GM21423 (cell line): Measurements from ENCODE around the gene CD79B.
"Not testable (repeated sequence)": the region's sequence is repeated elsewhere in the genome, so short reads cannot be mapped to it uniquely, and the experiment has no call there.

Source experiments
- ATAC-seq: cut with Tn5 transposase; IDR thresholded peaks from one replicate; pipeline ENCODE4 v1.9.1; 2021; ENCODE audit warnings: mild to moderate bottlenecking, moderate library complexity; ENCODE audit not compliant: unreplicated experiment

The CD79B gene

GRCh38 chr17:63915753-63916152 lies 16.4 kb downstream of the CD79B start:
- ATAC-seq: not testable (repeated sequence)

GRCh38 chr17:63914471-63914870 lies 17.7 kb downstream of the CD79B start:
- no peak for ATAC-seq

- ATAC-seq: no peak
Measured at GRCh38 chr17:63911657-63912100, 20.5 kb downstream of the CD79B start.

- no peak for ATAC-seq
Measured at GRCh38 chr17:63911041-63911635, 21.0 kb downstream of the CD79B start, which contains the start of gene CSHL1. TSS of gene CSHL1 (minus strand) at chr17:63911258. CDS start at chr17:63911196, 62 bp downstream.

- no peak for ATAC-seq
Measured at GRCh38 chr17:63910096-63910495, 22.0 kb downstream of the CD79B start.

- not testable (repeated sequence) for ATAC-seq
Measured at GRCh38 chr17:63909586-63909985, 22.5 kb downstream of the CD79B start.

- ATAC-seq: not testable (repeated sequence)
Measured at GRCh38 chr17:63907161-63907778, 24.9 kb downstream of the CD79B start.

- ATAC-seq: not testable (repeated sequence)
Measured at GRCh38 chr17:63904796-63905195, 27.3 kb downstream of the CD79B start.

GRCh38 chr17:63903787-63904201 lies 28.3 kb downstream of the CD79B start:
- ATAC-seq: not testable (repeated sequence)

- ATAC-seq: not testable (repeated sequence)
Measured at GRCh38 chr17:63901971-63902370, 30.2 kb downstream of the CD79B start.

- ATAC-seq: not testable (repeated sequence)
Measured at GRCh38 chr17:63898899-63899798, 33.0 kb downstream of the CD79B start.

- ATAC-seq: not testable (repeated sequence)
Measured at GRCh38 chr17:63896524-63897354, 35.4 kb downstream of the CD79B start, which contains the start of gene CSH1. TSS of gene CSH1 (minus strand) at chr17:63896574. CDS start at chr17:63896511, 63 bp downstream.

- ATAC-seq: not testable (repeated sequence)
Measured at GRCh38 chr17:63894821-63895220, 37.3 kb downstream of the CD79B start.

GRCh38 chr17:63894021-63894420 lies 38.1 kb downstream of the CD79B start:
- ATAC-seq: not testable (repeated sequence)

GRCh38 chr17:63892316-63893037 lies 39.7 kb downstream of the CD79B start:
- not testable (repeated sequence) for ATAC-seq

GRCh38 chr17:63889026-63889848 lies 42.9 kb downstream of the CD79B start:
- not testable (repeated sequence) for ATAC-seq

- ATAC-seq: not testable (repeated sequence)
Measured at GRCh38 chr17:63885119-63885518, 47.0 kb downstream of the CD79B start.

- ATAC-seq: not testable (repeated sequence)
Measured at GRCh38 chr17:63882626-63883126, 49.5 kb downstream of the CD79B start.
